K562 (cell line): ENCODE results near the gene SERTAD3. TPM values are rescaled to one million over a fixed set of nuclear protein-coding genes. Genes with fewer than 3 reads are reported as not detected.
A peak's percentile ranks its signal among the peaks of the same experiment; 100 is the strongest.

Source experiments
- CAMTA2 ChIP-seq: fragments of 250-450 bp; sonication (Bioruptor Pico); conservative IDR thresholded peaks from 2 replicates; pipeline ENCODE4 v1.5.1; 2022
- CREB1 ChIP-seq, 2 experiments: sonication (generic) in 1 of 2; formaldehyde crosslinking in 1 of 2; IDR thresholded peaks; 2 replicates each; pipeline versions ENCODE4 v1.6.1 to v1.8.0; 2012 to 2022; ENCODE audit warnings: inconsistent platforms in 1 of 2, mild to moderate bottlenecking in 1 of 2, missing genetic modification reagents in 1 of 2, moderate library complexity in 1 of 2
- FOXA3 ChIP-seq, 2 experiments: fragments of 450-650 bp in 1 of 2; sonication (generic) in 1 of 2; formaldehyde crosslinking; IDR thresholded peaks in 1 of 2; conservative IDR thresholded peaks in 1 of 2; 2 replicates each; pipeline versions ENCODE4 v1.4.0 to v1.8.0; 2020 to 2022; ENCODE audit warnings: mild to moderate bottlenecking in 2 of 2, missing genetic modification reagents in 1 of 2
- FUS ChIP-seq: fragments of 200-400 bp; formaldehyde crosslinking; optimal IDR thresholded peaks from 2 replicates; pipeline ENCODE3; 2017; ENCODE audit warnings: low read depth, low read length
- SMC3 ChIP-seq: conservative IDR thresholded peaks from 2 replicates; pipeline ENCODE4 v1.6.1; 2011; ENCODE audit warnings: low read depth, low read length, improper control_type of control experiment; ENCODE audit not compliant: insufficient read depth
- TBP ChIP-seq: optimal IDR thresholded peaks from 2 replicates; pipeline ENCODE3; 2011; ENCODE audit warnings: low read depth, low read length, improper control_type of control experiment
- TSC22D4 ChIP-seq: fragments of 450-650 bp; IDR thresholded peaks from 2 replicates; pipeline ENCODE4 v1.6.1; 2016; ENCODE audit warnings: missing genetic modification characterization, missing biosample characterization, control low read depth
- YY1 ChIP-seq, 3 experiments: IDR thresholded peaks; 2 replicates each; pipeline ENCODE4 v1.6.1; 2011; ENCODE audit warnings: low read length in 2 of 3, mild to moderate bottlenecking in 2 of 3, moderate library complexity in 2 of 3, borderline replicate concordance in 1 of 3, control low read depth in 1 of 3, low read depth in 1 of 3; ENCODE audit not compliant: insufficient read depth in 3 of 3, insufficient replicate concordance in 2 of 3, control insufficient read depth in 1 of 3, insufficient read length in 1 of 3; ENCODE audit errors: extremely low read depth in 1 of 3
- ZKSCAN1 ChIP-seq: fragments of 150-350 bp; IDR thresholded peaks from 2 replicates; pipeline ENCODE4 v1.6.1; 2016; ENCODE audit warnings: low read depth, low read length
- ZNF347 ChIP-seq: fragments of 450-650 bp; formaldehyde crosslinking; IDR thresholded peaks from 2 replicates; pipeline ENCODE4 v1.4.0; 2020; ENCODE audit warnings: low read depth, mild to moderate bottlenecking, moderate library complexity
- polyA plus RNA-seq, 8 experiments: library from polyadenylated mRNA; depleted of rRNA in 4 of 8; stranded (reverse) in 5 of 8; unstranded in 3 of 8; fragments of >200 nt; fragmentation: Nextera tagmentation in 2 of 8; fragmentation: Illumina TruSeq in 1 of 8; extraction: Ambion mirVana in 2 of 8; extraction: Trizol in 1 of 8; gene quantifications; 2 replicates each; pipeline versions ENCODE4 v1.2.1 to v1.2.3, GENCODE V29; 2011 to 2014; ENCODE audit warnings: inconsistent platforms in 1 of 8, missing spikeins in 1 of 8
- total RNA-seq, 7 experiments: library from RNA; depleted of rRNA in 6 of 7; stranded (reverse); fragments of >200 nt in 6 of 7; fragmentation: Illumina TruSeq in 2 of 7; extraction: Trizol in 2 of 7; gene quantifications; 2 replicates each; pipeline versions ENCODE4 v1.2.1 to v1.2.3, GENCODE V29; 2011 to 2021; ENCODE audit warnings: low replicate concordance in 1 of 7
- TF ChIP-seq, protein P1 (sequence below): fragments of 450-650 bp; IDR thresholded peaks from 2 replicates; pipeline ENCODE4 v1.7.1; 2018; ENCODE audit warnings: mild to moderate bottlenecking, low read depth; ENCODE audit not compliant: partially characterized antibody
- TF ChIP-seq, protein P2 (sequence below): fragments of 200-800 bp; sonication (Bioruptor generic); IDR thresholded peaks from 2 replicates; pipeline ENCODE4 v1.6.1; 2017; ENCODE audit warnings: missing genetic modification characterization, missing compliant biosample characterization
- TF ChIP-seq, protein P3 (sequence below): fragments of 450-650 bp; formaldehyde crosslinking; conservative IDR thresholded peaks from 2 replicates; pipeline ENCODE4 v1.4.0; 2022; ENCODE audit warnings: mild to moderate bottlenecking, missing genetic modification characterization
- TF ChIP-seq, protein P4 (sequence below): sonication (generic); formaldehyde crosslinking; IDR thresholded peaks from 2 replicates; pipeline ENCODE4 v1.8.0; 2022; ENCODE audit warnings: mild to moderate bottlenecking, missing genetic modification reagents

SERTAD3 gene
- total and polyA plus RNA-seq, 9 of the 15 experiments (the other 6 are each of a cell fraction or from before 2014, with no cell fraction given) = 5.4 to 28.9 (median 17.5) TPM

DNA sequence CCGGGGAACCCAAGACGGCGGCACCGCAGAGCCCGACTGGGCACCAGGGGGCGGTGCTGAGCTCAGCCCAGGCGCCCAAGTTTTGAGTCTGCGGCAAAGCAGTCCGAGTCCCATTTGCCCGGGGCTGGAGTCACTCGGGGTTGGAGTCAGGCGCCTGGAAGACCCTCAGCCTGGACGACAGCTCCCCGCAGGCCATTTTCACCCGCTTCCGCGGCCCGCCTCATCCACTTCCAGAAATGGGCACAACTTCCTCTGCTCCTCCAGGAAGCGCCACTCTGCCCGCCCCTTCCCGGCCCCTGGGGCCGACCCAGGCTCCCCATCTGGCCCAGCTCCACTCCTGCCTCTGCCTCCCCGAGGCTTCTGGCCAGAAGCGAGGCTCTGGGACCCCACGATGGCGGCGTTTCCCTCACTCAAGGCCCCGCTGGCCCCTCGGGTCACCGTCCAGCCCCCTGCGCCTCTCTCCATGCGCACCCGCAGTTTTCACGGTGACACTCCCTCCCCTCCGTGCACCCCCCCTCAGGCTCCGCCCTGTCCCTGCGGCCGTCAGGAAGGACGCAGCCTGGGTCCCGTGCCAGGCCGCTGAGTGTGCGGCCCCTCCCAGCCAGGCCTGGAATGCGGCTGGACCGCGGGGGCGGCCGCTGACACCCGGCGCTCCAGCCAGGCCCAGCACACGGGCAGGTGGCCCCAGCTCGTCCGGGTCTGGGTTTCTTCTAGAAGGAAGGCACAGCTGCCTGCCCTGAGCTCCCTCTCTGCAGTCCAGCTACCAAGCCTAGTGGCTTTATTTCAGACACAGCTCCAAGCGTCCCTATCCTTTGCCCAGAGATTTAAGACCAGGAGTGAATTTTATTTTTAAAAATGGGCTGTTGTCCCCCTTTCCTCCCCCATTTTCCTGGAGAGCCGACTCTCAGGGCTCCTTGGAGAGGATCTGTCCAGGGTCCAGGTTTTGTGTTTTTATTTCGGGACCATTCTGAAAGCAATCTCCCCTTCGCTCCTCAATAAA, 23.1 kb downstream of the SERTAD3 start (continued):
- TF ChIP-seq ZNF347 (CRISPR knock-in tag) (no peak), FUS (no peak), CREB1 (IDR thresholded peaks at IDR 0.05) (no peak), CREB1 (CRISPR knock-in tag; IDR thresholded peaks at IDR 0.05) (peak; percentile 75; the same call in 1 of the 2 replicates), FOXA3 (CRISPR knock-in tag; conservative IDR thresholded peaks at IDR 0.05 in 1 of 2, IDR thresholded peaks at IDR 0.05 in 1 of 2) (no peak), YY1 (IDR thresholded peaks at IDR 0.05; ENCODE audit: borderline replicate concordance in 1 of 3, control insufficient read depth in 1 of 3, extremely low read depth in 1 of 3, insufficient read depth in 3 of 3, insufficient read length in 1 of 3, insufficient replicate concordance in 2 of 3, low read depth in 1 of 3, low read length in 2 of 3) (peak in 1 of 3 experiments; percentile 64), SMC3 (peak; percentile 78), TBP (peak; percentile 75), TSC22D4 (tag) (no peak), CAMTA2 (CRISPR knock-in tag) (0 out of 2 replicates have a peak, but pooled peaks have one; percentile 23), ZKSCAN1 (peak; percentile 13; the same call in 1 of the 2 replicates)
- TF ChIP-seq, protein P1, sequence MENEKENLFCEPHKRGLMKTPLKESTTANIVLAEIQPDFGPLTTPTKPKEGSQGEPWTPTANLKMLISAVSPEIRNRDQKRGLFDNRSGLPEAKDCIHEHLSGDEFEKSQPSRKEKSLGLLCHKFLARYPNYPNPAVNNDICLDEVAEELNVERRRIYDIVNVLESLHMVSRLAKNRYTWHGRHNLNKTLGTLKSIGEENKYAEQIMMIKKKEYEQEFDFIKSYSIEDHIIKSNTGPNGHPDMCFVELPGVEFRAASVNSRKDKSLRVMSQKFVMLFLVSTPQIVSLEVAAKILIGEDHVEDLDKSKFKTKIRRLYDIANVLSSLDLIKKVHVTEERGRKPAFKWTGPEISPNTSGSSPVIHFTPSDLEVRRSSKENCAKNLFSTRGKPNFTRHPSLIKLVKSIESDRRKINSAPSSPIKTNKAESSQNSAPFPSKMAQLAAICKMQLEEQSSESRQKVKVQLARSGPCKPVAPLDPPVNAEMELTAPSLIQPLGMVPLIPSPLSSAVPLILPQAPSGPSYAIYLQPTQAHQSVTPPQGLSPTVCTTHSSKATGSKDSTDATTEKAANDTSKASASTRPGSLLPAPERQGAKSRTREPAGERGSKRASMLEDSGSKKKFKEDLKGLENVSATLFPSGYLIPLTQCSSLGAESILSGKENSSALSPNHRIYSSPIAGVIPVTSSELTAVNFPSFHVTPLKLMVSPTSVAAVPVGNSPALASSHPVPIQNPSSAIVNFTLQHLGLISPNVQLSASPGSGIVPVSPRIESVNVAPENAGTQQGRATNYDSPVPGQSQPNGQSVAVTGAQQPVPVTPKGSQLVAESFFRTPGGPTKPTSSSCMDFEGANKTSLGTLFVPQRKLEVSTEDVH = no peak
- TF ChIP-seq, protein P2, sequence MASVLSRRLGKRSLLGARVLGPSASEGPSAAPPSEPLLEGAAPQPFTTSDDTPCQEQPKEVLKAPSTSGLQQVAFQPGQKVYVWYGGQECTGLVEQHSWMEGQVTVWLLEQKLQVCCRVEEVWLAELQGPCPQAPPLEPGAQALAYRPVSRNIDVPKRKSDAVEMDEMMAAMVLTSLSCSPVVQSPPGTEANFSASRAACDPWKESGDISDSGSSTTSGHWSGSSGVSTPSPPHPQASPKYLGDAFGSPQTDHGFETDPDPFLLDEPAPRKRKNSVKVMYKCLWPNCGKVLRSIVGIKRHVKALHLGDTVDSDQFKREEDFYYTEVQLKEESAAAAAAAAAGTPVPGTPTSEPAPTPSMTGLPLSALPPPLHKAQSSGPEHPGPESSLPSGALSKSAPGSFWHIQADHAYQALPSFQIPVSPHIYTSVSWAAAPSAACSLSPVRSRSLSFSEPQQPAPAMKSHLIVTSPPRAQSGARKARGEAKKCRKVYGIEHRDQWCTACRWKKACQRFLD (CRISPR knock-in tag) = no peak; the same call in 1 of the 2 replicates
- TF ChIP-seq, protein P3, sequence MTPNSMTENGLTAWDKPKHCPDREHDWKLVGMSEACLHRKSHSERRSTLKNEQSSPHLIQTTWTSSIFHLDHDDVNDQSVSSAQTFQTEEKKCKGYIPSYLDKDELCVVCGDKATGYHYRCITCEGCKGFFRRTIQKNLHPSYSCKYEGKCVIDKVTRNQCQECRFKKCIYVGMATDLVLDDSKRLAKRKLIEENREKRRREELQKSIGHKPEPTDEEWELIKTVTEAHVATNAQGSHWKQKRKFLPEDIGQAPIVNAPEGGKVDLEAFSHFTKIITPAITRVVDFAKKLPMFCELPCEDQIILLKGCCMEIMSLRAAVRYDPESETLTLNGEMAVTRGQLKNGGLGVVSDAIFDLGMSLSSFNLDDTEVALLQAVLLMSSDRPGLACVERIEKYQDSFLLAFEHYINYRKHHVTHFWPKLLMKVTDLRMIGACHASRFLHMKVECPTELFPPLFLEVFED = no peak
- TF ChIP-seq, protein P4, sequence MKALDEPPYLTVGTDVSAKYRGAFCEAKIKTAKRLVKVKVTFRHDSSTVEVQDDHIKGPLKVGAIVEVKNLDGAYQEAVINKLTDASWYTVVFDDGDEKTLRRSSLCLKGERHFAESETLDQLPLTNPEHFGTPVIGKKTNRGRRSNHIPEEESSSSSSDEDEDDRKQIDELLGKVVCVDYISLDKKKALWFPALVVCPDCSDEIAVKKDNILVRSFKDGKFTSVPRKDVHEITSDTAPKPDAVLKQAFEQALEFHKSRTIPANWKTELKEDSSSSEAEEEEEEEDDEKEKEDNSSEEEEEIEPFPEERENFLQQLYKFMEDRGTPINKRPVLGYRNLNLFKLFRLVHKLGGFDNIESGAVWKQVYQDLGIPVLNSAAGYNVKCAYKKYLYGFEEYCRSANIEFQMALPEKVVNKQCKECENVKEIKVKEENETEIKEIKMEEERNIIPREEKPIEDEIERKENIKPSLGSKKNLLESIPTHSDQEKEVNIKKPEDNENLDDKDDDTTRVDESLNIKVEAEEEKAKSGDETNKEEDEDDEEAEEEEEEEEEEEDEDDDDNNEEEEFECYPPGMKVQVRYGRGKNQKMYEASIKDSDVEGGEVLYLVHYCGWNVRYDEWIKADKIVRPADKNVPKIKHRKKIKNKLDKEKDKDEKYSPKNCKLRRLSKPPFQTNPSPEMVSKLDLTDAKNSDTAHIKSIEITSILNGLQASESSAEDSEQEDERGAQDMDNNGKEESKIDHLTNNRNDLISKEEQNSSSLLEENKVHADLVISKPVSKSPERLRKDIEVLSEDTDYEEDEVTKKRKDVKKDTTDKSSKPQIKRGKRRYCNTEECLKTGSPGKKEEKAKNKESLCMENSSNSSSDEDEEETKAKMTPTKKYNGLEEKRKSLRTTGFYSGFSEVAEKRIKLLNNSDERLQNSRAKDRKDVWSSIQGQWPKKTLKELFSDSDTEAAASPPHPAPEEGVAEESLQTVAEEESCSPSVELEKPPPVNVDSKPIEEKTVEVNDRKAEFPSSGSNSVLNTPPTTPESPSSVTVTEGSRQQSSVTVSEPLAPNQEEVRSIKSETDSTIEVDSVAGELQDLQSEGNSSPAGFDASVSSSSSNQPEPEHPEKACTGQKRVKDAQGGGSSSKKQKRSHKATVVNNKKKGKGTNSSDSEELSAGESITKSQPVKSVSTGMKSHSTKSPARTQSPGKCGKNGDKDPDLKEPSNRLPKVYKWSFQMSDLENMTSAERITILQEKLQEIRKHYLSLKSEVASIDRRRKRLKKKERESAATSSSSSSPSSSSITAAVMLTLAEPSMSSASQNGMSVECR (CRISPR knock-in tag) = no peak; the same call in 1 of the 2 replicates
